Measurements from ENCODE around the gene PHLPP1.
"Not testable (repeated sequence)": the region's sequence is repeated elsewhere in the genome, so short reads cannot be mapped to it uniquely, and the experiment has no call there.

Gene PHLPP1

GRCh38 chr18:62715436-62715758 lies at the start of gene PHLPP1:
Gene PHLPP1, plus strand, starts transcription at chr18:62715541. Its CDS starts 143 bp downstream, at chr18:62715684.
- no peak for DNase-seq (ENCODE audit: low read depth)

DNA sequence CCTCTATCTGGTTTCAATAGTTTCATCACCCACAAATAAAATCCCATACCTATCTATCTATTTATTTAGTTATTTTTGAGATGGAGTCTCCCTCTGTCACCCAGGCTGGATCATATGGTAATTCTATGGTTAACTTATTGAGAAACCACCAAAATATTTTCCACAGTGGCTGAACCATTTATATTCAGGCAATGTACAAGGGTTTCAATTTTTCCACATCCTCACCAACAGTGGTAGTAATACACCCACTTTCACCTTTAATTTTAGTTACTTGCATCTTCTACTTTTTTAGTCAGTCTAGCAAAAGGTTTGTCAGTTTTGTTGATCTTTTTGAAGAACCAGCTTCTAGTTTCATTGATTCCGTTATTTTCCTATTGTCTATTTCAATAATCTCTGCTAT lies 46.1 kb upstream of the PHLPP1 start:
- no peak for DNase-seq (ENCODE audit: low read depth)

GRCh38 chr18:62670573-62670972 lies 44.8 kb upstream of the PHLPP1 start:
- DNase-seq (ENCODE audit: low read depth) = no peak

GRCh38 chr18:62672600-62672999 lies 42.7 kb upstream of the PHLPP1 start:
- no peak for DNase-seq (ENCODE audit: low read depth)

DNA sequence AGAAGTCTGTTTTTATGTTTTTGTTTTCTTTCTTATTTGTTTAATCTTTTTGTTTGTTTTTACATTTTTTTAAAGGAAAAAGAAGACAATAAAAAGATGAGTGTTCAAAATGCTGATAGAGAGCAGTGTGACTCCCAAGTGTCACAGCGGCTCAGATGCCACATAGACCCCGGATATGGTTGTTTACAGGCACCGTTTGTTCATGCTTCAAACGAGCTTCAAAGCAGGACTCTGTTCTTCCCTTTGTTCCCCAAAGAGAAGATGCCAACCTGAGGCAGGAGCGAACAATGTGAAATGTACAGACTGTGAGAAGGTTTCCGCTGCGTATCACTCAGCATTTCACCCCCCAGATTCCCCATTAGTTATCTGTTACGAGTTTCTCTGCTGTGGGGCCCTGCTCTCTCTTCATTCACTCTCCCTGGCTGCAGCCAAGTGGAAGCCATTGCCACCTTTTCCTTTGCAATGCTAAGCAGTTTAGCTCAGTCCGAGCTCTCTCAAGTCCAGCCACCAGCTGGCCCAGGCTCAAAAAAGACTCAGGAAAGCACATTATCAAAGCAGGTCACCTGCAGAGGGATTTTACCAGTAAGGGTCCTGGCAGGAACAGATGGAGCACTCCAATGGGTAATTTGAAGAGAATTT lies 36.4 kb upstream of the PHLPP1 start:
- DNase-seq (ENCODE audit: low read depth) = no peak

DNA sequence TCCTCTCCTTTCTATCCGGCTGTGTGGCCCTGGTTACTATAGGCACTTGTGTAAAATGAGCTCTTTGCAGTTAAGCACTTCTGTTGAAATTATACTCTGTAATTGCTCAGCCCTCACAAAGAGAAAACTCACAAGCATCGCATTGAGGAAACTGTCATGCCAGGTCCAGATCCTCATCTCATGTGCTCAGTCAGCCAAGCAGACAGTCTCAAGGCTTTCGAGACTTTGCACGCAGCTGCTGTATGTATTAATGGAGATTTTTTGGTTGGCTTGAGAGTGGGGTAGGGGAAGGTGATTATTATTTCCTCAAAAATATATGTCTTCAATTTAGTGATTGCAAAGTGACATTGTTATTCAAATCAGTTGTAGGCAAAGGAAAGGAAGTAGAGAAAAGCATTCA lies 33.0 kb upstream of the PHLPP1 start:
- DNase-seq (ENCODE audit: low read depth) = no peak

- no peak for DNase-seq (ENCODE audit: low read depth)
Measured at GRCh38 chr18:62683935-62684334, 31.4 kb upstream of the PHLPP1 start.

GRCh38 chr18:62688743-62689317 lies 26.5 kb upstream of the PHLPP1 start:
- DNase-seq (ENCODE audit: low read depth) = no peak

- no peak for DNase-seq (ENCODE audit: low read depth)
Measured at GRCh38 chr18:62690236-62690815, 25.0 kb upstream of the PHLPP1 start.

- no peak for DNase-seq (ENCODE audit: low read depth)
Measured at GRCh38 chr18:62693659-62694058, 21.7 kb upstream of the PHLPP1 start.

- no peak for DNase-seq (ENCODE audit: low read depth)
Measured at GRCh38 chr18:62697636-62698035, 17.7 kb upstream of the PHLPP1 start.

DNA sequence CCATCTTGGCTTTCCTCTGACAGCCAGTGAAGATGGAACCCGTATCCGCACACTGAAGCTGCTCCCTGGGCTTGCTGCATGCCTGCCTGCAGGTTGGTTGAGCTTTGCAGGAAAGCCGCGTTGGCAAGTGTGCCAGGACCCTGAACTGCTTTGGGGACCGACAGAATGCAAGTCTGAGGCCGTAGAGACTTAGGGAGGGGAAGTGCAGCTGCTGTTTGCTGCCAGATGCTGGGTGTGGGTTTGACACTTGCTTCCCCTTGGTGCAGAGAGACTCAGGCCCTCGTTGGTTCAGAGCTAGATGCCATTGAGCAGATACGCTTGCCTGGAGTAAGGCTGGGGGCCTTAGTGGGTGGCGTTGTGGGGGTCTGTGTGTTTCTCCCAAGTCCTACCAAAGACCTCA lies 13.1 kb upstream of the PHLPP1 start:
- no peak for DNase-seq (ENCODE audit: low read depth)

DNA sequence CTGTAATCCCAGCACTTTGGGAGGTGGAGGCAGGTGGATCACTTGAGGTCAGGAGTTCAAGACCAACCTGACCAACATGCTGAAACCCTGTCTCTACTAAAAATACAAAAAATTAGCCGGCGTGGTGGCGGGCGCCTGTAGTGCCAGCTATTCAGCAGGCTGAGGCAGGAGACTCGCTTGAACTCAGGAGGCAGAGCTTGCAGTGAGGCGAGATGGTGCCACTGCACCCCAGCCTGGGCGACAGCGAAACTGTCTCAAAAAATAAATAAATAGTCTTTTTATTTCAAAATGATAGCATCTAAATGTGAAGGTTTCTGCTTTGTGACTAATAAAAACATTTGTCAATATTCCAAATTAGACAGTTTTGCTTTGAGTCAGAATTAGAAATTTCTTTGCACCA lies 8.5 kb upstream of the PHLPP1 start:
- not testable (repeated sequence) for DNase-seq (ENCODE audit: low read depth)

DNA sequence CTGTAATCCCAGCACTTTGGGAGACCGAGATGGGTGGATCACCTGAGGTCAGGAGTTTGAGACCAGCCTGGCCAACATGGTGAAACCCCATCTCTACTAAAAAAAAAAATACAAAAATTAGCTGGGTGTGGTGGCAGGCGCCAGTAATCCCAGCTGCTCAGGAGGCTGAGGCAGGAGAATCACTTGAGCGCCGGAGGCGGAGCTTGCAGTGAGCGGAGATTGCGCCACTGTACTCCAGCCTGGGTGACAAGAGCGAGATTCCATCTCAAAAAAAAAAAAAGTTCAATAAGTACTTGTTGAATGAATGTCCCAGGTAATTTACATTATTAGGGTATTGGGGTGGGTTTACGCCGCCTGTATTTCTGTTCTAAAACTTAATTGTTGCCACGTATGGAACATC lies 5.4 kb upstream of the PHLPP1 start:
- not testable (repeated sequence) for DNase-seq (ENCODE audit: low read depth)

DNA sequence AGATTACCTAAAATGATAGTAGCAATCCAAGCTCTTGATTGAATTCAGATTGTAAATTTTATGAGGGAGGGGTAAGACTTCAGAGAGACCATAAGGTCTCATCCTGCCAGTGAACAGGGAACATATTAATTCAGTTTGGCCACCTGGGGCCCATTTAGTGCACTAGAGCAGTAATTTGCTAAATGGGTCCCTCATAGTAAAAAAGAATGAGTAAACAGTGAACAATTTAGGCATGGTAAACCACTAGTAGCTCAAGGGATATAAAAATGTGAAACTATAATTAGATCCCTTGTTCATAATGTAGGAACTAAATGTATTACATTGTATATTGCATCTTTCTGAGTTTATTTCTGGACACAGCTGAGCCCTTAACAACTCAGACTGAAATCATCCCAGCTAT lies 4.9 kb upstream of the PHLPP1 start:
- no peak for DNase-seq (ENCODE audit: low read depth)

DNA sequence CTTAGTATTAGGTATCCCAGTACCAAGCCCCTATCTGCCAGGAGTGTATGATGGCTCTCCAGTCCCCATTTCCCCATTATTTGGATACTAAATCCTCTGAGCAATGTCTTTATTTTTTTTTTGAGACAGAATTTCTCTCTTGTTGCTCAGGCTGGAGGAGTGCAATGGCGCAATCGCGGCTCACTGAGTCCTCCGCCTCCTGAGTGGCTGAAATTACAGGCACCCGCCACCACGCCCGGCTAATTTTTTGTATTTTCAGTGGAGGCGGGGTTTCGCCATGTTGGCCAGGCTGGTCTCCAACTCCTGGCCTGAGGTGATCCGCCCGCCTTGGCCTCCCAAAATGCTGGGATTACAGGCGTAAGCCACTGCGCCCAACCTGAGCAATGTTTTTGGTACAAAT lies 3.6 kb upstream of the PHLPP1 start:
- DNase-seq (ENCODE audit: low read depth) = no peak

GRCh38 chr18:62713651-62714247 lies 1.6 kb upstream of the PHLPP1 start:
- no peak for DNase-seq (ENCODE audit: low read depth)

GRCh38 chr18:62714671-62715435 lies 488 bp upstream of the PHLPP1 start:
- peak; percentile 83 for DNase-seq (ENCODE audit: low read depth)

DNA sequence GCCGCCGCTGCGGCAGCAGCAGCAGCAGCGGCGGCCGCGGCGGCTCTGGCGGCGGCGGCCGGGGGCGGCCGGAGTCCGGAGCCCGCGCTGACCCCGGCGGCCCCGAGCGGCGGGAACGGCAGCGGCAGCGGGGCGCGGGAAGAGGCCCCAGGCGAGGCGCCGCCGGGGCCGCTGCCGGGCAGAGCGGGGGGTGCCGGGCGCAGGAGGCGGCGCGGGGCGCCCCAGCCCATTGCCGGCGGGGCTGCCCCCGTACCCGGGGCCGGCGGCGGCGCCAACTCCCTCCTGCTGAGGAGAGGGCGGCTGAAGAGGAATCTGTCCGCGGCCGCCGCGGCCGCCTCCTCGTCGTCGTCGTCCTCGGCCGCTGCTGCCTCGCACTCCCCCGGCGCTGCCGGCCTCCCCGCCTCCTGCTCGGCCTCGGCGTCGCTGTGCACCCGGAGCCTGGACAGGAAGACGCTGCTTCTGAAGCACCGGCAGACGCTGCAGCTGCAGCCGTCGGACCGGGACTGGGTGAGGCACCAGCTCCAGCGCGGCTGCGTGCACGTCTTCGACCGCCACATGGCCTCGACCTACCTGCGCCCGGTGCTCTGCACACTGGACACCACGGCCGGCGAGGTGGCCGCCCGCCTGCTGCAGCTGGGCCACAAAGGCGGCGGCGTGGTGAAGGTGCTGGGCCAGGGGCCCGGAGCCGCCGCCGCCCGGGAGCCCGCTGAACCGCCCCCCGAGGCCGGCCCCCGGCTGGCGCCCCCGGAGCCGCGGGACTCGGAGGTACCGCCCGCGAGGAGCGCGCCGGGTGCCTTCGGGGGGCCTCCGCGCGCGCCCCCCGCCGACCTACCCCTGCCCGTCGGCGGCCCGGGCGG lies 646 bp downstream of the PHLPP1 start:
- DNase-seq (ENCODE audit: low read depth) = peak; percentile 25

GRCh38 chr18:62716619-62717168 lies 1.4 kb downstream of the PHLPP1 start:
- peak; percentile 28 for DNase-seq (ENCODE audit: low read depth)

DNA sequence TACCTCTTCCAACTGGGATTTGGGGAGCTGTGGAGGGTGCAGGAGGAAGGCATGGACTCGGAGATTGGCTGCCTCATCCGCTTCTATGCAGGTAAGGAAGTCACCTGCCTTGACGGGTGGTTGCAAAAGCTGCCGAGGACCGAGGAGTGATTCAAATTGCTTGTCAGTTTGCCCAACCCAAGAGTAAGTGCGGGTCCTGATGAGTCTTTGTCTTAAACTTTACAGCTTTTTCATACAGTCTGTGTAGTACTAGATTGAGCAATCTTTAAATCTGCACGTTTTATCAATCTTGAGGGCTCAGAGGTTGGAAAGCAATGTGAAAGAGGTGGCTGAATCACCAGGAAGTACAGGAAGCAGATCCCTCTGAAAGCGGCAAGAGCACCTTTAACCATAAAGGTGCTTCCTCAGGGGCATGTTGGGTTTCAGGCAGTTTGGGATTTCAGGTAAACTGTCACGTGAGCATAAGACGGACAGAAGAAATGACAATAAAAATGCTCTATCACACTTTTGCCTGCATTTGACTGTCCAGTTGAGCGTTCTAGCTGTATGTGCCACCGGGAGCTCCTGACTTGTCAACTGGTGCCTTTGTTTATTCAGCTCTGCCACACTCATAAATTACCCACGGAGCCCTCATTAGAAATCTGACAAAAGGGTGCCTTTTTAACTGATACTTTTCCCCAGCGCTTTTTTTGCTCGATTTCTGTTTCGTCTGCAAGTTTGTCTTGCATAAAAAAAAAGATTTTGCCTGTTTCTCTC lies 2.0 kb downstream of the PHLPP1 start:
- peak; percentile 16 for DNase-seq (ENCODE audit: low read depth)

Measured in activated gamma-delta T cell treated with anti-CD3 and anti-CD28 coated beads, Interleukin-2, amount 50 U/mL, for 16 hours (primary cell).